BJ (cell line): ENCODE data around the gene BACH1. TPM values are rescaled to one million over a fixed set of nuclear protein-coding genes. Genes with fewer than 3 reads are reported as not detected.

Experiments
- CTCF ChIA-PET: fragments of 350-600 bp; formaldehyde crosslinking; extraction: SDS; loops from one replicate; lab custom pipeline; 2021; ENCODE audit warnings: antibody characterized with exemption, inconsistent platforms; lab: Yijun Ruan, JAX
- POLR2A ChIA-PET: fragments of 300-600 bp; sonication (Branson Sonifier 250); formaldehyde crosslinking; extraction: SDS; loops from one replicate; lab custom pipeline; 2021; ENCODE audit warnings: antibody characterized with exemption; lab: Charles Lee
- DNase-seq: peaks from one replicate; pipeline ENCODE4 v3.0.0-alpha.2; 2011; ENCODE audit warnings: low read depth
- H3K27me3 ChIP-seq: 2 replicates; pipeline ENCODE4 v1.6.0; 2011; ENCODE audit warnings: low read length; ENCODE audit not compliant: control insufficient read depth, insufficient read depth
- H3K36me3 ChIP-seq: 2 replicates; pipeline ENCODE4 v1.5.1; 2011; ENCODE audit warnings: low read length; ENCODE audit not compliant: control insufficient read depth, insufficient read depth
- H3K4me3 ChIP-seq: 2 replicates; pipeline ENCODE4 v1.5.1; 2011; ENCODE audit warnings: low read depth, mild to moderate bottlenecking, control low read depth, low read length
- polyA plus RNA-seq: library from polyadenylated mRNA; depleted of rRNA; stranded (reverse); fragments of >200 nt; gene quantifications from 2 replicates; pipeline ENCODE4 v1.2.3, GENCODE V29; 2011
- TF ChIP-seq, protein P1 (sequence below): IDR thresholded peaks from 2 replicates; pipeline ENCODE4 v1.5.1; 2011; ENCODE audit warnings: low read depth, mild to moderate bottlenecking, control low read depth, inconsistent platforms, low read length, moderate library complexity; ENCODE audit not compliant: insufficient read depth

Gene BACH1
- polyA plus RNA-seq, 1 experiment, result 22.7 TPM

DNA sequence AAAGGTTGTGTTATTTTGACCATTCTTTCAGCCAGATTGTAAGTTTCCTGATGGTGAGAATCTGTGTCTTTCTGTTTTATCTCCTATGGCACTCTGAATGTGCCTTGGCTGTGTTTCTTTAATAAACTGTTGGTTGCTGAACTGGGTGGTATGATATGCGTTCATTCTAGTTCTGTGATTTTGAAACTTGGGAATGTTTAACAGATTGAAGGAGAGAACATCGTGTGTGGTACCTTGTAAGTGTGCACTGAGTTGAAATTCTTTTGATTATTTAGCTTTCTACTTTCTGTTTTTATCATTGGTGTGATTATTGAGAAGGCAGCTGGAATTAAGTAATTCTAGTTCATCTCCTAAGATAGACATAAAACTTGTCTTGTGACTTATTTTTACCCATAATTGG is 4.6 kb downstream of the BACH1 start:
- no peaks in the 10 kb centered on the region for H3K36me3 ChIP-seq
- H3K4me3 ChIP-seq, result no peak overlapping the region
- TF ChIP-seq, protein P1, sequence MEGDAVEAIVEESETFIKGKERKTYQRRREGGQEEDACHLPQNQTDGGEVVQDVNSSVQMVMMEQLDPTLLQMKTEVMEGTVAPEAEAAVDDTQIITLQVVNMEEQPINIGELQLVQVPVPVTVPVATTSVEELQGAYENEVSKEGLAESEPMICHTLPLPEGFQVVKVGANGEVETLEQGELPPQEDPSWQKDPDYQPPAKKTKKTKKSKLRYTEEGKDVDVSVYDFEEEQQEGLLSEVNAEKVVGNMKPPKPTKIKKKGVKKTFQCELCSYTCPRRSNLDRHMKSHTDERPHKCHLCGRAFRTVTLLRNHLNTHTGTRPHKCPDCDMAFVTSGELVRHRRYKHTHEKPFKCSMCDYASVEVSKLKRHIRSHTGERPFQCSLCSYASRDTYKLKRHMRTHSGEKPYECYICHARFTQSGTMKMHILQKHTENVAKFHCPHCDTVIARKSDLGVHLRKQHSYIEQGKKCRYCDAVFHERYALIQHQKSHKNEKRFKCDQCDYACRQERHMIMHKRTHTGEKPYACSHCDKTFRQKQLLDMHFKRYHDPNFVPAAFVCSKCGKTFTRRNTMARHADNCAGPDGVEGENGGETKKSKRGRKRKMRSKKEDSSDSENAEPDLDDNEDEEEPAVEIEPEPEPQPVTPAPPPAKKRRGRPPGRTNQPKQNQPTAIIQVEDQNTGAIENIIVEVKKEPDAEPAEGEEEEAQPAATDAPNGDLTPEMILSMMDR, result no peak
- no peaks in the 10 kb centered on the region for H3K27me3 ChIP-seq
- ChIA-PET CTCF (interaction anchor here (1.1 to 2.1 kb wide), 3 partner anchors 10 to 139 kb away, joined by 3 to 12 read pairs (median 5); no protein-coding TSS in a partner anchor), POLR2A (interaction anchor here (0.5 kb wide), 1 partner anchor 458 kb away, joined by 3 read pairs; no protein-coding TSS in a partner anchor)
- DNase-seq, result no peak

DNA sequence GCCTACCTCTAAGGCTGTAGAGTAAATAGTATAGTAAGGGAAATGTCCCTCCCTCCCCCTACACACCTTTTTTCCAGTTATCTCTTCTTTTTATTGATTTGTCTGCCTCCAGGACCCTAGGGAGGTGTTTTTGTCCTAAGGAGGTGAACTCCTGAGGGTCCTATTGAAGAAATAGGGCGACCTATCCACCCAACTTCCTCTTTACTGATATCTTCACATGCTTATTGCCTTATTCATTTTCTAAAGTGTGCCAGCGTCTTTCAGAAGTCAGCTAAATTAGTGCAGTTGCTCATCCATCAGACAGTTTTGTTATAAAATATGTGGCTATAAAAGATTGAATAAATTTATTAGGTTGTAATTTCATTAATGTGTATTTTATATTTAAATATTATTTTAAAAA is 5.9 kb downstream of the BACH1 start:
- POLR2A ChIA-PET, result no interaction called here
- TF ChIP-seq, protein P1, result no peak
- no peak for DNase-seq
- H3K36me3 ChIP-seq, result no peaks in the 10 kb centered on the region
- no peak overlapping the region for H3K4me3 ChIP-seq
- CTCF ChIA-PET, result interaction anchor here (1.2 kb wide), 1 partner anchor 31 kb away, joined by 3 read pairs; no protein-coding TSS in a partner anchor
- H3K27me3 ChIP-seq, result no peaks in the 10 kb centered on the region

DNA sequence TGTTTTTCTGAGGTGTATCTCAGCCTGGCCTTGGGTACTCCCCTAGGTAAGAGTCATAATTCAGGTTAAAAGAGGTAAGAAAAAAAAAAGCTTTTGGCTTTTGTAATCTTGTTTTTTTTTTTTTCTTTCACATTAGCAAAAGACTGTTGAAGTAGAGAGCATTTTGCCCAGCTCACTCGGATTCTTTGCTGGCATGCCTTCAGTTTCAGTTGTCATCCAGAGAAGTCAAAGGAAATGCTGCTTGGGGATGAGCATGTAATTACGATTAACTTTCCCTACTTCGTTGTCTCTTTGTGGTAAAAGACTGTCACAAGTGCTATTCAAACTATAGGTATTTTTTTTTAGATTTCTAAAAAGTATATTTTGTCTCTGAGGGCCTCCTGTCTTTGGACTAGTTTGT is 6.3 kb downstream of the BACH1 start:
- no peak overlapping the region for H3K4me3 ChIP-seq

DNA sequence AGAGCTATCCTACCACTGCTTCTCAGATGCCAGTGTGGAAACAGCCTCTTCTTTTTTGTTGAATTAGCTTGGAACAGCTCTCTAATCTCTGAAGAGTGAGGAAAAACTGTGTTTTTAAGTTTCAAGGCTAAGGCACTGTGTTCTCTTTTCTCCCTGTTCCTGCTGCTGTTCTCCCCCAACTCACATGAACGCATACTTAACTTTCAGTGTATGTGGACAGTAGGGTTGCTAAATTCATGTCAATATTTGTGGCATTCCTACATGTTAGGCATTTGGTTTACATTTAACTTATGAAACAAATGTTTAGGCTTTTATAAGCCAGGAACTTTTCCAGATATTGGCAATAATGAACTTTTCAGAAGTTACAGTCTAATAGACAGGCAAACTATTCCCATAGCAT is 6.8 kb downstream of the BACH1 start:
- Histone ChIP-seq H3K27me3 (no peaks in the 10 kb centered on the region), H3K4me3 (no peak overlapping the region), H3K36me3 (no peaks in the 10 kb centered on the region)
- ChIA-PET POLR2A (interaction anchor here (0.6 kb wide), 2 partner anchors 151 to 210 kb away, joined by 3 to 4 read pairs; no protein-coding TSS in a partner anchor), CTCF (interaction anchor here (0.6 kb wide), 1 partner anchor 1782 kb away, joined by 3 read pairs; no protein-coding TSS in a partner anchor)
- TF ChIP-seq, protein P1, result no peak
- no peak for DNase-seq

More for the DNA sequence above, 6.3 kb downstream of the BACH1 start:
- no peak for DNase-seq
- Histone ChIP-seq H3K36me3 (no peaks in the 10 kb centered on the region), H3K27me3 (no peaks in the 10 kb centered on the region)
- TF ChIP-seq, protein P1, result no peak
- POLR2A ChIA-PET, result interaction anchor here (0.6 kb wide), 2 partner anchors 151 to 209 kb away, joined by 3 to 4 read pairs; no protein-coding TSS in a partner anchor
- CTCF ChIA-PET, result interaction anchor here (1.2 kb wide), 1 partner anchor 31 kb away, joined by 3 read pairs; no protein-coding TSS in a partner anchor

DNA sequence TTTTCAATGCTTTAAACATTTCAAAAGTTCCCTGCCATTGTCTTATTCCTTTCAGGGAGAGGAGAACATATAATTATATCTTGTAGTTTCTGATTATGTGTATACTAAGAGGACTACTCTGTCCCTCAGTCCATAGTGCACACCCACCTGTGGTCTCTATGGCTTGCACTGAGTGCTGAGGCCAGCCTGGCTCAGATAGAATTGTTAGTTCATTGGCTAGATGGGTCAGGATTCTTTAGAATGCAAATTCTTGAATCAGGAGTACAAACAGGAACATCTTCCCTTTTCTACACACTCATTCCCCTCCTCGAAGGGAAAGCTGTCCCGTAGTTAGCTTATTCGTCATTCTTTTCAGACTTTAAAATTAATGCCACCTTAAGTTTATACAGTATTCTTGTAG is 8.2 kb downstream of the BACH1 start:
- Histone ChIP-seq H3K36me3 (no peaks in the 10 kb centered on the region), H3K27me3 (no peaks in the 10 kb centered on the region), H3K4me3 (no peak overlapping the region)
- POLR2A ChIA-PET, result no interaction called here
- DNase-seq, result no peak
- TF ChIP-seq, protein P1, result no peak
- CTCF ChIA-PET, result interaction anchor here (1.7 kb wide), 1 partner anchor 17 kb away, joined by 4 read pairs; no protein-coding TSS in a partner anchor
